ENCODE data around the gene SH3BGRL2.

The SH3BGRL2 gene

GRCh38 chr6:79684876-79685275 is 53.7 kb downstream of the SH3BGRL2 start:
- CTCF ChIA-PET: no interaction called here
- H3K4me3 ChIP-seq (ENCODE audit: low read depth, low read length): no peak overlapping the region
- POLR2A ChIA-PET: no interaction called here
- TF ChIP-seq, protein P1, sequence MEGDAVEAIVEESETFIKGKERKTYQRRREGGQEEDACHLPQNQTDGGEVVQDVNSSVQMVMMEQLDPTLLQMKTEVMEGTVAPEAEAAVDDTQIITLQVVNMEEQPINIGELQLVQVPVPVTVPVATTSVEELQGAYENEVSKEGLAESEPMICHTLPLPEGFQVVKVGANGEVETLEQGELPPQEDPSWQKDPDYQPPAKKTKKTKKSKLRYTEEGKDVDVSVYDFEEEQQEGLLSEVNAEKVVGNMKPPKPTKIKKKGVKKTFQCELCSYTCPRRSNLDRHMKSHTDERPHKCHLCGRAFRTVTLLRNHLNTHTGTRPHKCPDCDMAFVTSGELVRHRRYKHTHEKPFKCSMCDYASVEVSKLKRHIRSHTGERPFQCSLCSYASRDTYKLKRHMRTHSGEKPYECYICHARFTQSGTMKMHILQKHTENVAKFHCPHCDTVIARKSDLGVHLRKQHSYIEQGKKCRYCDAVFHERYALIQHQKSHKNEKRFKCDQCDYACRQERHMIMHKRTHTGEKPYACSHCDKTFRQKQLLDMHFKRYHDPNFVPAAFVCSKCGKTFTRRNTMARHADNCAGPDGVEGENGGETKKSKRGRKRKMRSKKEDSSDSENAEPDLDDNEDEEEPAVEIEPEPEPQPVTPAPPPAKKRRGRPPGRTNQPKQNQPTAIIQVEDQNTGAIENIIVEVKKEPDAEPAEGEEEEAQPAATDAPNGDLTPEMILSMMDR (IDR thresholded peaks at IDR 0.05; ENCODE audit: insufficient read depth, low read length, missing control alignments): no peak
- no peak for DNase-seq (ENCODE audit: low read depth, low spot score)

DNA sequence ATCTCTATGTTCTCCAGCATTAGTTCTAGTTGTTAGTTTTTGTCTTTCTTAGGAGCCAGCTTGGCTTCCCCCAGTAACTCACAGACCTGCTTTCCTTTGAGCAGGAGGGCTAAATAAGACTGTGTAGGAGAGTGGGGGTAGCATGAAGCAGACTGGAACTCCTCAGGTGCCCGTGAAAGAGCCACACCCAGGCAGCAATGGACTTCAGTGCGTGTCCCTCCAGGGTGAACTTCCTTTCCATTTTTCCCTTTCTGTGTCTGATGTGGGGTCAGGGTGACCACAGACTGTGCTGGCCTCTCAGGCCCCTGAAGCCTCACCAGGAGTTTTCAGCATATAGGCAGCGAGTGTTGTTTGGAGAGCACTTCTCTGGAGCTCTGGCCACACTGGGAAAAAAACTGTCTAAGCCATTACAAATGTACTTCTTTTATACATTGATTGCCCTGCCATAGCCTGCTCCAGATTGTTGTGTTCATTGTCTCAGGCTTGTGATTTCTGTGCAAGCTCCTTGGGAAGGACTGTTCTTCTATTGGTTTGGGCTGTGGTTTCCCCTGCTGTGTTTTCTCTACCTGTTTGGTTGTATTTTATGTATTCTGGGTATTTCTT is 55.7 kb downstream of the SH3BGRL2 start:
- CTCF ChIA-PET: no interaction called here
- no peak for DNase-seq (ENCODE audit: low read depth, low spot score)
- TF ChIP-seq, protein P1 (IDR thresholded peaks at IDR 0.05; ENCODE audit: insufficient read depth, low read length, missing control alignments): no peak
- POLR2A ChIA-PET: no interaction called here
- H3K4me3 ChIP-seq (ENCODE audit: low read depth, low read length): no peak overlapping the region

GRCh38 chr6:79687759-79688158 is 56.6 kb downstream of the SH3BGRL2 start:
- CTCF ChIA-PET: no interaction called here

GRCh38 chr6:79694156-79694555 is 63.0 kb downstream of the SH3BGRL2 start:
- no peak for DNase-seq (ENCODE audit: low read depth, low spot score)
- POLR2A ChIA-PET: no interaction called here
- no peak overlapping the region for H3K4me3 ChIP-seq (ENCODE audit: low read depth, low read length)
- CTCF ChIA-PET: no interaction called here
- TF ChIP-seq, protein P1 (IDR thresholded peaks at IDR 0.05; ENCODE audit: insufficient read depth, low read length, missing control alignments): no peak

More at GRCh38 chr6:79687759-79688158, 56.6 kb downstream of the SH3BGRL2 start:
- H3K4me3 ChIP-seq (ENCODE audit: low read depth, low read length): no peak overlapping the region
- TF ChIP-seq, protein P1 (IDR thresholded peaks at IDR 0.05; ENCODE audit: insufficient read depth, low read length, missing control alignments): no peak
- DNase-seq (ENCODE audit: low read depth, low spot score): no peak
- POLR2A ChIA-PET: no interaction called here

DNA sequence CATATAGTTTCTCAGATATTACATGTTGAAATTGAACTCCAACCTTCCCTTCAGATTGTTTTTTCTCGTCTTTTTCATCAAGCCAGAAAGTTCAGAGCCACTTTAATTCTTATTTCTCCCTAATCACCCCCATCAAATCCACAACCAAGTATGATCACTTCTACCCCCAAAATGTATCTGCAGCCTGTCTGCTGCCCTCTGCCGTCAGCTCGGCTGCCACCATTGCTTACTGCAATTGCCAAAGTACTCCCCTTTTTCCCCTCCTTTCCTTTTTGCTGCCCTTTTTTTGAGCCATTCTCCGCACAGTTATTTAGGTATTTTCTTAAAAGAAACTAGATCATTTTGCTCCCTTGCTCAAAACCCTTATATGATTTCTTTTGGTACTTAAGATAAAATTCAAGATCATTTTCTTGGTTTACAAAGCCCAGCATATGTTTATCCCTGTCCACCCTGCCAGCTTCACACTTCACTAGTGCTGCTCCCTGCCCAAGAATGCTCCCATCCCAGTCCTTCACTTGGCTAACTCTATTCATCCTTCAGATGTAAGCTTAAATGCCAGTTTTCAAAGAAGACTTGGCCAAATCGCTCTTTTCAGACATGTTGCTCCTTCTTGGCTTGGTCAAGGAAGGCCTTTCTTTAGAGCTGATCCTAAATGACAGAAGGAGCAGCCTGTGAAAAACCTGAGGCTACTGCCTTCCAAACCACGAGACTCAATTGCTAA is 63.7 kb downstream of the SH3BGRL2 start:
- ChIA-PET POLR2A (no interaction called here), CTCF (interaction anchor here (1.1 kb wide), 1 partner anchor 124 kb away, joined by 3 read pairs; no protein-coding TSS in a partner anchor)
- no peak for DNase-seq (ENCODE audit: low read depth, low spot score)
- H3K4me3 ChIP-seq (ENCODE audit: low read depth, low read length): no peak overlapping the region
- TF ChIP-seq, protein P1 (IDR thresholded peaks at IDR 0.05; ENCODE audit: insufficient read depth, low read length, missing control alignments): peak; percentile 23

- ChIA-PET CTCF (no interaction called here), POLR2A (no interaction called here)
- no peak for DNase-seq (ENCODE audit: low read depth, low spot score)
- TF ChIP-seq, protein P1 (IDR thresholded peaks at IDR 0.05; ENCODE audit: insufficient read depth, low read length, missing control alignments): no peak
- H3K4me3 ChIP-seq (ENCODE audit: low read depth, low read length): no peak overlapping the region
These were observed 66.3 kb downstream of the SH3BGRL2 start for GRCh38 chr6:79697430-79697829.
